ENCODE data around the gene GAREM1. TPM values are rescaled to one million over a fixed set of nuclear protein-coding genes. Genes with fewer than 3 reads are reported as not detected.

Gene GAREM1
- total and polyA plus RNA-seq, 2 experiments from 2014 or later = 6.9 to 7.1 TPM

GRCh38 chr18:32441533-32441932 lies 29.1 kb downstream of the GAREM1 start:
- no peak overlapping the region for H3K27ac ChIP-seq
- no peak overlapping the region for H3K4me2 ChIP-seq
- H3K4me1 ChIP-seq (ENCODE audit: insufficient read depth) = no peaks in the 10 kb centered on the region
- peaks cover 5% of the 10 kb centered on the region for H4K20me1 ChIP-seq (ENCODE audit: insufficient read depth, poor library complexity, severe bottlenecking)
- no peak overlapping the region for H3K4me3 ChIP-seq
- H3K9me3 ChIP-seq (ENCODE audit: low read depth) = no peaks in the 10 kb centered on the region
- TF ChIP-seq EZH2phosphoT487 (IDR thresholded peaks at IDR 0.05; ENCODE audit: low read depth, severe bottlenecking, unreplicated experiment) (no peak), CTCF (IDR thresholded peaks at IDR 0.05; ENCODE audit: poor library complexity) (no peak), EZH2 (IDR thresholded peaks at IDR 0.05; ENCODE audit: borderline replicate concordance) (no peak)
- peaks cover 34% of the 10 kb centered on the region for H3K79me2 ChIP-seq
- no peaks in the 10 kb centered on the region for H3K27me3 ChIP-seq
- H3K9me2 ChIP-seq (replicated peaks; ENCODE audit: insufficient read depth) = no peaks in the 10 kb centered on the region
- no peaks in the 10 kb centered on the region for H3K36me3 ChIP-seq (replicated peaks; ENCODE audit: insufficient read depth, low read depth)
- H2AFZ ChIP-seq = no peak overlapping the region
- DNase-seq (ENCODE audit: low spot score) = no peak
- WGBS (ENCODE audit: low lambda C conversion rate, missing lambda C conversion rate) = 95% methylated on average over 8 of the region's 8 CpGs

GRCh38 chr18:32440518-32440917 lies 30.2 kb downstream of the GAREM1 start:
- H2AFZ ChIP-seq = no peak overlapping the region
- peaks cover 33% of the 10 kb centered on the region for H3K79me2 ChIP-seq
- H3K36me3 ChIP-seq (replicated peaks; ENCODE audit: insufficient read depth, low read depth) = no peaks in the 10 kb centered on the region
- H3K4me2 ChIP-seq = no peak overlapping the region
- H3K27me3 ChIP-seq = no peaks in the 10 kb centered on the region
- TF ChIP-seq CTCF (IDR thresholded peaks at IDR 0.05; ENCODE audit: poor library complexity) (no peak), EZH2 (IDR thresholded peaks at IDR 0.05; ENCODE audit: borderline replicate concordance) (no peak), EZH2phosphoT487 (IDR thresholded peaks at IDR 0.05; ENCODE audit: low read depth, severe bottlenecking, unreplicated experiment) (no peak)
- no peaks in the 10 kb centered on the region for H3K4me1 ChIP-seq (ENCODE audit: insufficient read depth)
- peaks cover 9% of the 10 kb centered on the region for H4K20me1 ChIP-seq (ENCODE audit: insufficient read depth, poor library complexity, severe bottlenecking)
- no peak for DNase-seq (ENCODE audit: low spot score)
- H3K9me3 ChIP-seq (ENCODE audit: low read depth) = no peaks in the 10 kb centered on the region
- H3K27ac ChIP-seq = no peak overlapping the region
- H3K9me2 ChIP-seq (replicated peaks; ENCODE audit: insufficient read depth) = no peaks in the 10 kb centered on the region
- no peak overlapping the region for H3K4me3 ChIP-seq
- WGBS (ENCODE audit: low lambda C conversion rate, missing lambda C conversion rate) = over 99% methylated on average over 4 of the region's 4 CpGs

GRCh38 chr18:32439802-32440201 lies 30.9 kb downstream of the GAREM1 start:
- Histone ChIP-seq H3K79me2 (peaks cover 34% of the 10 kb centered on the region), H3K4me3 (no peak overlapping the region), H3K9me3 (ENCODE audit: low read depth) (no peaks in the 10 kb centered on the region), H3K4me2 (no peak overlapping the region), H3K27me3 (no peaks in the 10 kb centered on the region), H2AFZ (no peak overlapping the region), H3K9me2 (replicated peaks; ENCODE audit: insufficient read depth) (no peaks in the 10 kb centered on the region), H3K27ac (no peak overlapping the region), H3K4me1 (ENCODE audit: insufficient read depth) (no peaks in the 10 kb centered on the region), H3K36me3 (replicated peaks; ENCODE audit: insufficient read depth, low read depth) (no peaks in the 10 kb centered on the region), H4K20me1 (ENCODE audit: insufficient read depth, poor library complexity, severe bottlenecking) (peaks cover 9% of the 10 kb centered on the region)
- no peak for DNase-seq (ENCODE audit: low spot score)
- TF ChIP-seq CTCF (IDR thresholded peaks at IDR 0.05; ENCODE audit: poor library complexity) (peak; percentile 17), EZH2 (IDR thresholded peaks at IDR 0.05; ENCODE audit: borderline replicate concordance) (no peak)
- WGBS (ENCODE audit: low lambda C conversion rate, missing lambda C conversion rate) = 85% methylated on average over 1 of the region's 1 CpG

- H3K27ac ChIP-seq = no peak overlapping the region
- no peak overlapping the region for H2AFZ ChIP-seq
- no peak overlapping the region for H3K4me2 ChIP-seq
- no peaks in the 10 kb centered on the region for H3K4me1 ChIP-seq (ENCODE audit: insufficient read depth)
- 70% methylated on average over 2 of the region's 2 CpGs for WGBS (ENCODE audit: low lambda C conversion rate, missing lambda C conversion rate)
- H3K9me3 ChIP-seq (ENCODE audit: low read depth) = no peaks in the 10 kb centered on the region
- no peaks in the 10 kb centered on the region for H3K9me2 ChIP-seq (replicated peaks; ENCODE audit: insufficient read depth)
- no peaks in the 10 kb centered on the region for H3K27me3 ChIP-seq
- no peak overlapping the region for H3K4me3 ChIP-seq
- no peak for TF ChIP-seq EZH2phosphoT487 (IDR thresholded peaks at IDR 0.05; ENCODE audit: low read depth, severe bottlenecking, unreplicated experiment)
- no peak for TF ChIP-seq CTCF (IDR thresholded peaks at IDR 0.05; ENCODE audit: poor library complexity)
- no peak for TF ChIP-seq EZH2 (IDR thresholded peaks at IDR 0.05; ENCODE audit: borderline replicate concordance)
- no peak for DNase-seq (ENCODE audit: low spot score)
- H4K20me1 ChIP-seq (ENCODE audit: insufficient read depth, poor library complexity, severe bottlenecking) = peaks cover 9% of the 10 kb centered on the region
- H3K79me2 ChIP-seq = peaks cover 39% of the 10 kb centered on the region
- no peaks in the 10 kb centered on the region for H3K36me3 ChIP-seq (replicated peaks; ENCODE audit: insufficient read depth, low read depth)
These were observed 31.4 kb downstream of the GAREM1 start for GRCh38 chr18:32439241-32439640.
